ENCODE results near the gene FMN1.

The FMN1 gene

DNA sequence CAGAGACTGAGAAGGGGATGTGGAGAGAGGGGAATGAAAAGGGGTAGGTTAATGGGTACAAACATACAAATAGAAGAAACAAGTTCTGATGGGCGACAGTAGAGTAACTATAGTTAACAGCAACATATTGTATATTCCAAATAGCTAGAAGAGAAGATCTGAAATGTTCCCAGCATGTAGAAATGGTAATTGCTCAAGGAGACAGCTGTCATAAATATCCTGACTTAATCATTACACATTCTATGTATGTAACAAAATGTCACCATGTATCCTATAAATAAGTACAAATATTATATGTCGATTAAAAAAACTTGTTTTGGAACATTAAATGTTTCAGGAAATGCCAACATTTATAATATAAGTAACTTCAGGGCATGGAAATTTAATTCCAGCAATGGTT is 23.3 kb downstream of the FMN1 start:
- H3K27me3 ChIP-seq (ENCODE audit: insufficient read depth, low read length): peaks cover 34% of the 10 kb centered on the region
- no peak overlapping the region for H2AFZ ChIP-seq (ENCODE audit: low read length, unreplicated experiment)
- no peak overlapping the region for H3K27ac ChIP-seq (ENCODE audit: low read depth, low read length)
- no peaks in the 10 kb centered on the region for H3K4me1 ChIP-seq (ENCODE audit: control insufficient read depth, insufficient read depth, low read length, unreplicated experiment)
- no peaks in the 10 kb centered on the region for H3K36me3 ChIP-seq (ENCODE audit: insufficient read depth, low read length)
- H3K79me2 ChIP-seq (ENCODE audit: control insufficient read depth, insufficient read depth, low read length, unreplicated experiment): no peaks in the 10 kb centered on the region
- H3K4me3 ChIP-seq (ENCODE audit: low read depth, low read length): no peak overlapping the region

GRCh38 chr15:33169625-33170024 is 24.9 kb downstream of the FMN1 start:
- Histone ChIP-seq H3K4me3 (ENCODE audit: low read depth, low read length) (no peak overlapping the region), H3K27ac (ENCODE audit: low read depth, low read length) (no peak overlapping the region), H3K27me3 (ENCODE audit: insufficient read depth, low read length) (peaks cover 39% of the 10 kb centered on the region), H3K36me3 (ENCODE audit: insufficient read depth, low read length) (no peaks in the 10 kb centered on the region), H3K79me2 (ENCODE audit: control insufficient read depth, insufficient read depth, low read length, unreplicated experiment) (no peaks in the 10 kb centered on the region), H3K4me1 (ENCODE audit: control insufficient read depth, insufficient read depth, low read length, unreplicated experiment) (no peaks in the 10 kb centered on the region), H2AFZ (ENCODE audit: low read length, unreplicated experiment) (no peak overlapping the region)

GRCh38 chr15:33168444-33168843 is 26.1 kb downstream of the FMN1 start:
- Histone ChIP-seq H2AFZ (ENCODE audit: low read length, unreplicated experiment) (no peak overlapping the region), H3K27me3 (ENCODE audit: insufficient read depth, low read length) (peaks cover 48% of the 10 kb centered on the region), H3K36me3 (ENCODE audit: insufficient read depth, low read length) (no peaks in the 10 kb centered on the region), H3K4me3 (ENCODE audit: low read depth, low read length) (no peak overlapping the region), H3K27ac (ENCODE audit: low read depth, low read length) (no peak overlapping the region), H3K4me1 (ENCODE audit: control insufficient read depth, insufficient read depth, low read length, unreplicated experiment) (no peaks in the 10 kb centered on the region), H3K79me2 (ENCODE audit: control insufficient read depth, insufficient read depth, low read length, unreplicated experiment) (no peaks in the 10 kb centered on the region)

GRCh38 chr15:33163816-33164215 is 30.7 kb downstream of the FMN1 start:
- Histone ChIP-seq H3K27ac (ENCODE audit: low read depth, low read length) (no peak overlapping the region), H3K4me3 (ENCODE audit: low read depth, low read length) (no peak overlapping the region), H2AFZ (ENCODE audit: low read length, unreplicated experiment) (no peak overlapping the region), H3K36me3 (ENCODE audit: insufficient read depth, low read length) (no peaks in the 10 kb centered on the region), H3K4me1 (ENCODE audit: control insufficient read depth, insufficient read depth, low read length, unreplicated experiment) (no peaks in the 10 kb centered on the region), H3K27me3 (ENCODE audit: insufficient read depth, low read length) (peaks cover 58% of the 10 kb centered on the region), H3K79me2 (ENCODE audit: control insufficient read depth, insufficient read depth, low read length, unreplicated experiment) (no peaks in the 10 kb centered on the region)

DNA sequence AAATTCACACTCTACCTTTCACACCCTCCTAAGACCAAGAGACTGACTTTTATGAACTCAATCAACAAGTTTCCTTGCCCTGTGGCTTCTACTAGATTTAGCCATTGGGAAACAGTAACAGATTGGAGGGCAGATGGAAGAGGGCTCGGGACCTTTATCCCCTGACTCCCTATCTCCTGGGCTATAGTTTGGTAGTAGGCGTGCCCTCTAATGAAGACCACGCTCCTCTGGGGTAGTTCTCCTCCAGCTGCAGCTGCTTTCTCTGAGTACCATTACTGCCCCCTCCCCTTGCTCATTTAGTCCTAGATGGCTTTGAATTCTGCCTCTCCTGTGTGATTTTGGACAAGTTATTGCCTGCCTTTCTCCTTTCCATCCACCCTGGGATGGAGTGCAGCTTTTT is 33.3 kb downstream of the FMN1 start:
- Histone ChIP-seq H3K36me3 (ENCODE audit: insufficient read depth, low read length) (no peaks in the 10 kb centered on the region), H3K4me1 (ENCODE audit: control insufficient read depth, insufficient read depth, low read length, unreplicated experiment) (no peaks in the 10 kb centered on the region), H3K27me3 (ENCODE audit: insufficient read depth, low read length) (peaks cover 55% of the 10 kb centered on the region), H3K4me3 (ENCODE audit: low read depth, low read length) (no peak overlapping the region), H2AFZ (ENCODE audit: low read length, unreplicated experiment) (no peak overlapping the region), H3K79me2 (ENCODE audit: control insufficient read depth, insufficient read depth, low read length, unreplicated experiment) (no peaks in the 10 kb centered on the region), H3K27ac (ENCODE audit: low read depth, low read length) (no peak overlapping the region)

DNA sequence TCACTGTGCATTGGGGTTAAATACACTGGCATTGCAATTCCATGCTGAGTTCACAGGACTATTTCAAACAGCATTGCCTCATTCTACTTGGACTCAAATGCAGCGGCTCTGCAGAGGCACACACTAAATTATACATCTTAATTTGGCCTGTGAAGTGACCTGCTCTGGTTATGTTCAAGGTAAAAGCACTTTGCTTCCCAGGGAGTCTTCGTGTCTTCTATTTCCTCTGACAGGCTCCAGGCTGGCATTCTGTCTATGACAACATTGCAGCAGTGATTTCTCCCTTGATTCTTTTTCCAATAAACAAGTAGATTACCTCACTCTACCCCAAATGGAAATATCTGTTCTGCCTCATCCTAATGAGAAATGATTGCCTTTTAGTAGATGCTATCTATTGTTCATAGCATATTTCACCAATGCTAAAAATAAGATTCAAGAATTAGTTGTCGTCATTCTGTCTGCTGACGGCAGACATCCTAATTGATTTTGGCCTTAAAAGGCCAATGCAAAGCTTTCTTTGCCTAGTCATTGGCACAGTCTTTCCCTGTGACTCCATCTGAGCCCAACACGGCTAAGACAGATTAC is 33.8 kb downstream of the FMN1 start:
- H3K27ac ChIP-seq (ENCODE audit: low read depth, low read length): no peak overlapping the region
- H2AFZ ChIP-seq (ENCODE audit: low read length, unreplicated experiment): no peak overlapping the region
- no peaks in the 10 kb centered on the region for H3K79me2 ChIP-seq (ENCODE audit: control insufficient read depth, insufficient read depth, low read length, unreplicated experiment)
- no peaks in the 10 kb centered on the region for H3K4me1 ChIP-seq (ENCODE audit: control insufficient read depth, insufficient read depth, low read length, unreplicated experiment)
- H3K4me3 ChIP-seq (ENCODE audit: low read depth, low read length): no peak overlapping the region
- peaks cover 55% of the 10 kb centered on the region for H3K27me3 ChIP-seq (ENCODE audit: insufficient read depth, low read length)
- no peaks in the 10 kb centered on the region for H3K36me3 ChIP-seq (ENCODE audit: insufficient read depth, low read length)

GRCh38 chr15:33159726-33160453 is 34.6 kb downstream of the FMN1 start:
- H3K4me3 ChIP-seq (ENCODE audit: low read depth, low read length): no peak overlapping the region
- H3K27me3 ChIP-seq (ENCODE audit: insufficient read depth, low read length): peaks cover 53% of the 10 kb centered on the region
- H3K4me1 ChIP-seq (ENCODE audit: control insufficient read depth, insufficient read depth, low read length, unreplicated experiment): no peaks in the 10 kb centered on the region
- H3K36me3 ChIP-seq (ENCODE audit: insufficient read depth, low read length): no peaks in the 10 kb centered on the region
- no peaks in the 10 kb centered on the region for H3K79me2 ChIP-seq (ENCODE audit: control insufficient read depth, insufficient read depth, low read length, unreplicated experiment)
- H2AFZ ChIP-seq (ENCODE audit: low read length, unreplicated experiment): no peak overlapping the region
- H3K27ac ChIP-seq (ENCODE audit: low read depth, low read length): no peak overlapping the region

- Histone ChIP-seq H3K4me3 (ENCODE audit: low read depth, low read length) (no peak overlapping the region), H3K27me3 (ENCODE audit: insufficient read depth, low read length) (peaks cover 41% of the 10 kb centered on the region), H3K4me1 (ENCODE audit: control insufficient read depth, insufficient read depth, low read length, unreplicated experiment) (no peaks in the 10 kb centered on the region), H3K27ac (ENCODE audit: low read depth, low read length) (no peak overlapping the region), H2AFZ (ENCODE audit: low read length, unreplicated experiment) (no peak overlapping the region), H3K36me3 (ENCODE audit: insufficient read depth, low read length) (no peaks in the 10 kb centered on the region), H3K79me2 (ENCODE audit: control insufficient read depth, insufficient read depth, low read length, unreplicated experiment) (no peaks in the 10 kb centered on the region)
Measured at GRCh38 chr15:33158366-33158765, 36.1 kb downstream of the FMN1 start.

DNA sequence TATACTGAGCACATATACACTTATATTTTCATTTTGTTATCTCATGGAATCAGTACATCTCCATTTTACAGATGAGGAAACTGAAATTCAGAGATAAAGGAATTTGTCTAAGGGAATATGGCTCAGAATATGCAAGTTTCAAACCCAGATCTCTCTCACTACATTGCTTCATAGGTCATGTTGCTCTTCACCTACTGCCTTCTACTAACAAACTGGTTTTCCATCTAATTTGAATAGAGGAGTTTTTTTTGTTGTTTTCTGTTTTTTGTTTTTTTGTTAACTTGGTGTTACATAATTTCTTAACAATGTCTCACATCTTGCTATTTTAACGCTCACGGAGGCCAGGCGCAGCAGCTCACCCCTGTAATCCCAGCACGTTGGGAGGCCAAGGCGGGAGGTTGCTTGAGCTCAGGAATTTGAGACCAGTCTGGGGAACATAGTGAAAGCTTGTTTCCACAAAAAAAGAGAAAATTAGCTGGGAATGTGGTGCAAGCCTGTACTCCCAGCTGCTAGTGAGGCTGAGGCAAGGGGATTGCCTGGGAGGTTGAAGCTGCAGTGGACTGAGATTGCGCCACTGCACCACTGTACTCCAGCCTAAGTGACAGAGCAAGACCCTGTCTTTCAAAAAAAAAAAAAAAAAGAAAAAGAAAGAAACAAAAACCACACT is 37.0 kb downstream of the FMN1 start:
- Histone ChIP-seq H3K36me3 (ENCODE audit: insufficient read depth, low read length) (no peaks in the 10 kb centered on the region), H2AFZ (ENCODE audit: low read length, unreplicated experiment) (no peak overlapping the region), H3K27ac (ENCODE audit: low read depth, low read length) (no peak overlapping the region), H3K4me1 (ENCODE audit: control insufficient read depth, insufficient read depth, low read length, unreplicated experiment) (no peaks in the 10 kb centered on the region), H3K79me2 (ENCODE audit: control insufficient read depth, insufficient read depth, low read length, unreplicated experiment) (no peaks in the 10 kb centered on the region), H3K4me3 (ENCODE audit: low read depth, low read length) (no peak overlapping the region), H3K27me3 (ENCODE audit: insufficient read depth, low read length) (peaks cover 36% of the 10 kb centered on the region)

- no peak overlapping the region for H3K27ac ChIP-seq (ENCODE audit: low read depth, low read length)
- H3K79me2 ChIP-seq (ENCODE audit: control insufficient read depth, insufficient read depth, low read length, unreplicated experiment): no peaks in the 10 kb centered on the region
- H3K36me3 ChIP-seq (ENCODE audit: insufficient read depth, low read length): no peaks in the 10 kb centered on the region
- no peak overlapping the region for H3K4me3 ChIP-seq (ENCODE audit: low read depth, low read length)
- no peak overlapping the region for H2AFZ ChIP-seq (ENCODE audit: low read length, unreplicated experiment)
- H3K4me1 ChIP-seq (ENCODE audit: control insufficient read depth, insufficient read depth, low read length, unreplicated experiment): peaks cover 4% of the 10 kb centered on the region
- peaks cover 24% of the 10 kb centered on the region for H3K27me3 ChIP-seq (ENCODE audit: insufficient read depth, low read length)
Measured at GRCh38 chr15:33155691-33156420, 38.7 kb downstream of the FMN1 start.
